ENCODE measurements around the gene SLC25A33.

DNA sequence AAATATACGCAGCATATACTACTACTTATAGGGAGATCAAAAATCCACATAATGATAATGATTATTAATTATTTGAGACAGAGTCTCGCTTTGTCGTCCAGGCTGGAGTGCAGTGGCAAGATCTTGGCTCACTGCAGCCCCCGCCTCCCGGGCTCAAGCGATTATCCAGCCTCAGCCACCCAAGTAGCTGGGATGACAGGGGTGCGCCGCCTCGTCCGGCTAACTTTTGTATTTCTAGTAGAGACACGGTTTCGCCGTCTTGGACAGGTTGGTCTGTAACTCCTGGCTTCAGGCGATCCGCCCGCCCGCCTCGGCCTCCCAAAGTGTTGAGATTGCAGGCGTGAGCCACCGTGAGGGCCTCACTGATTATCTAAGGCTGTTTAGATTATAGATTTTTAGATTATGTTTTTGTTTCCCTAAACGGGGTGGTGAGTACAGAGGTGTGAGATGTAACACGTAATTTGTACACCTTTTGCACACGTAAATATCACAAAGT, 548 bp upstream of the SLC25A33 start:
- TF ChIP-seq POU2F2 (IDR thresholded peaks at IDR 0.05; ENCODE audit: low read depth, low read length) (no peak), POLR2A (IDR thresholded peaks at IDR 0.05; ENCODE audit: low read depth, low read length) (no peak)

All from GM12891 (cell line).